Mesenchymal stem cell (in vitro differentiated cells and primary cell): ENCODE results near the gene GATAD2B.
"Not testable (repeated sequence)": the region's sequence is repeated elsewhere in the genome, so short reads cannot be mapped to it uniquely, and the experiment has no call there.

Experiments
- DNase-seq: peaks from one replicate; pipeline ENCODE4 v3.0.0-alpha.2; 2013
- H2AFZ ChIP-seq: one replicate; pipeline ENCODE4 v1.6.1; 2013; ENCODE audit warnings: low read depth, mild to moderate bottlenecking, control low read depth, inconsistent platforms, low read length, moderate library complexity
- H2AK5ac ChIP-seq: 2 replicates; pipeline ENCODE4 v1.6.1; 2013; ENCODE audit warnings: low read length, moderate library complexity, mild to moderate bottlenecking, inconsistent platforms; ENCODE audit not compliant: severe bottlenecking
- H2BK120ac ChIP-seq: one replicate; pipeline ENCODE4 v1.6.1; 2013; ENCODE audit warnings: low read depth, mild to moderate bottlenecking, inconsistent platforms, low read length, moderate library complexity
- H2BK12ac ChIP-seq, 2 experiments: one replicate each; pipeline ENCODE4 v1.6.1; 2013; ENCODE audit warnings: inconsistent platforms in 2 of 2, low read length in 2 of 2, mild to moderate bottlenecking in 2 of 2, moderate library complexity in 2 of 2, control low read depth in 1 of 2
- H2BK15ac ChIP-seq: one replicate; pipeline ENCODE4 v1.6.1; 2013; ENCODE audit warnings: mild to moderate bottlenecking, low read depth, inconsistent platforms; ENCODE audit not compliant: poor library complexity, severe bottlenecking
- H2BK5ac ChIP-seq: 2 replicates; pipeline ENCODE4 v1.6.1; 2013; ENCODE audit warnings: low read depth, mild to moderate bottlenecking, low read length, control low read depth, inconsistent platforms; ENCODE audit not compliant: poor library complexity, severe bottlenecking
- H3K14ac ChIP-seq, 2 experiments: one replicate each; pipeline ENCODE4 v1.6.1; 2013; ENCODE audit warnings: inconsistent platforms in 2 of 2, low read length in 2 of 2, control low read depth in 1 of 2, mild to moderate bottlenecking in 1 of 2, moderate library complexity in 1 of 2
- H3K18ac ChIP-seq, 2 experiments: one replicate each; pipeline ENCODE4 v1.6.1; 2013; ENCODE audit warnings: inconsistent platforms in 2 of 2, low read length in 2 of 2, control low read depth in 1 of 2, low read depth in 1 of 2, mild to moderate bottlenecking in 1 of 2
- H3K23ac ChIP-seq, 2 experiments: one replicate each; pipeline ENCODE4 v1.6.1; 2013; ENCODE audit warnings: inconsistent platforms in 2 of 2, low read length in 2 of 2, mild to moderate bottlenecking in 2 of 2, moderate library complexity in 2 of 2, control low read depth in 1 of 2
- H3K27ac ChIP-seq: 2 replicates; pipeline ENCODE4 v1.5.1; 2013; ENCODE audit warnings: mild to moderate bottlenecking, moderate library complexity, low read length, control low read depth, inconsistent platforms; ENCODE audit not compliant: poor library complexity, severe bottlenecking
- H3K27me3 ChIP-seq, 2 experiments: 2 replicates each; pipeline versions ENCODE4 v1.6.1 to v1.7.0; 2013; ENCODE audit warnings: low read length in 2 of 2, mild to moderate bottlenecking in 2 of 2, moderate library complexity in 2 of 2, control low read depth in 1 of 2, inconsistent platforms in 1 of 2; ENCODE audit not compliant: control insufficient read depth in 1 of 2, insufficient read depth in 1 of 2
- H3K36me3 ChIP-seq, 2 experiments: 2 replicates each; pipeline versions ENCODE4 v1.6.1 to v1.7.0; 2013; ENCODE audit warnings: low read length in 2 of 2, control low read depth in 1 of 2, inconsistent platforms in 1 of 2, low read depth in 1 of 2, mild to moderate bottlenecking in 1 of 2; ENCODE audit not compliant: insufficient read depth in 2 of 2, control insufficient read depth in 1 of 2
- H3K4ac ChIP-seq, 2 experiments: one replicate each; pipeline ENCODE4 v1.6.1; 2013; ENCODE audit warnings: inconsistent platforms in 2 of 2, low read length in 2 of 2, mild to moderate bottlenecking in 2 of 2, moderate library complexity in 2 of 2, control low read depth in 1 of 2, low read depth in 1 of 2
- H3K4me1 ChIP-seq: 2 replicates; pipeline ENCODE4 v1.6.1; 2013; ENCODE audit warnings: low read depth, low read length, control low read depth; ENCODE audit not compliant: control insufficient read depth, insufficient read depth
- H3K4me2 ChIP-seq: 2 replicates; pipeline ENCODE4 v1.6.1; 2013; ENCODE audit warnings: low read length, mild to moderate bottlenecking, inconsistent platforms; ENCODE audit not compliant: poor library complexity, severe bottlenecking
- H3K4me3 ChIP-seq, 2 experiments: 2 replicates each; pipeline versions ENCODE4 v1.5.1 to v1.7.0; 2013; ENCODE audit warnings: low read length in 2 of 2, mild to moderate bottlenecking in 2 of 2, control low read depth in 1 of 2, low read depth in 1 of 2; ENCODE audit not compliant: insufficient read depth in 1 of 2
- H3K79me1 ChIP-seq: replicated peaks from 2 replicates; pipeline ENCODE4 v1.6.1; 2013; ENCODE audit warnings: mild to moderate bottlenecking, control low read depth, low read length, inconsistent platforms; ENCODE audit not compliant: poor library complexity, severe bottlenecking
- H3K9ac ChIP-seq: 2 replicates; pipeline ENCODE4 v1.7.0; 2013; ENCODE audit warnings: mild to moderate bottlenecking, low read length, moderate library complexity
- H3K9me3 ChIP-seq: 2 replicates; pipeline ENCODE4 v1.7.0; 2013; ENCODE audit warnings: mild to moderate bottlenecking, low read length; ENCODE audit not compliant: control insufficient read depth
- H4K8ac ChIP-seq: one replicate; pipeline ENCODE4 v1.6.1; 2013; ENCODE audit warnings: inconsistent platforms, mild to moderate bottlenecking, low read length, moderate library complexity
- H4K91ac ChIP-seq: one replicate; pipeline ENCODE4 v1.6.1; 2013; ENCODE audit warnings: mild to moderate bottlenecking, low read length, inconsistent platforms
- WGBS: methylation state at CpG from one replicate; pipeline ENCODE4 v1.1.7; 2013; ENCODE audit warnings: mixed read lengths; 5-methylcytosine and 5-hydroxymethylcytosine counted together

The GATAD2B gene

GRCh38 chr1:153919876-153920852 is 2.6 kb downstream of the GATAD2B start:
- no peaks in the 10 kb centered on the region for H3K79me1 ChIP-seq
- H3K14ac ChIP-seq: no peak overlapping the region
- H3K4ac ChIP-seq: no peak overlapping the region
- no peaks in the 10 kb centered on the region for H3K27me3 ChIP-seq
- no peak overlapping the region for H4K8ac ChIP-seq
- H3K23ac ChIP-seq: no peak overlapping the region
- no peak overlapping the region for H2BK120ac ChIP-seq
- 63% methylated on average over 4 of the region's 4 CpGs for WGBS
- no peaks in the 10 kb centered on the region for H3K9me3 ChIP-seq
- H4K91ac ChIP-seq: no peak overlapping the region
- H3K4me3 ChIP-seq: peak overlapping the region in 1 of 2 experiments; percentile 97
- H3K4me2 ChIP-seq: peak overlapping the region; percentile 10
- no peak overlapping the region for H2AFZ ChIP-seq
- H2BK15ac ChIP-seq: no peak overlapping the region
- no peak overlapping the region for H2BK5ac ChIP-seq
- peak; percentile 38 for DNase-seq
- H3K27ac ChIP-seq: no peak overlapping the region
- H2AK5ac ChIP-seq: no peak overlapping the region
- no peak overlapping the region for H3K18ac ChIP-seq
- H2BK12ac ChIP-seq: no peak overlapping the region
- H3K9ac ChIP-seq: peak overlapping the region; percentile 90
- peaks cover under 1 to 4% of the 10 kb centered on the region in 2 experiments for H3K36me3 ChIP-seq
- H3K4me1 ChIP-seq: peaks cover 7% of the 10 kb centered on the region

- no peaks in the 10 kb centered on the region for H3K27me3 ChIP-seq
- peaks cover 2% of the 10 kb centered on the region for H3K4me1 ChIP-seq
- WGBS: 99% methylated on average over 2 of the region's 4 CpGs
- H3K36me3 ChIP-seq: peaks cover 4% of the 10 kb centered on the region in 2 experiments
- no peak overlapping the region for H3K4me2 ChIP-seq
- no peak overlapping the region for H2AFZ ChIP-seq
- H2BK5ac ChIP-seq: no peak overlapping the region
- no peak overlapping the region for H3K18ac ChIP-seq
- no peak for DNase-seq
- no peak overlapping the region for H3K23ac ChIP-seq
- peaks cover 3% of the 10 kb centered on the region for H3K79me1 ChIP-seq
- no peak overlapping the region for H3K14ac ChIP-seq
- H3K4me3 ChIP-seq: no peak overlapping the region
- no peak overlapping the region for H4K91ac ChIP-seq
- no peak overlapping the region for H2AK5ac ChIP-seq
- no peak overlapping the region for H2BK120ac ChIP-seq
- H4K8ac ChIP-seq: no peak overlapping the region
- no peak overlapping the region for H2BK12ac ChIP-seq
- no peaks in the 10 kb centered on the region for H3K9me3 ChIP-seq
- no peak overlapping the region for H3K4ac ChIP-seq
- H3K27ac ChIP-seq: no peak overlapping the region
- H2BK15ac ChIP-seq: no peak overlapping the region
- H3K9ac ChIP-seq: no peak overlapping the region
Observed at GRCh38 chr1:153916297-153916696, 6.5 kb downstream of the GATAD2B start.

- no peak overlapping the region for H2BK5ac ChIP-seq
- no peak overlapping the region for H2BK120ac ChIP-seq
- peaks cover 4% of the 10 kb centered on the region for H3K79me1 ChIP-seq
- no peak overlapping the region for H3K27ac ChIP-seq
- no peak overlapping the region for H3K4ac ChIP-seq
- no peak overlapping the region for H2BK15ac ChIP-seq
- H4K91ac ChIP-seq: no peak overlapping the region
- no peak overlapping the region for H3K9ac ChIP-seq
- no peaks in the 10 kb centered on the region for H3K27me3 ChIP-seq
- no peak overlapping the region for H3K14ac ChIP-seq
- no peak overlapping the region for H2BK12ac ChIP-seq
- H3K23ac ChIP-seq: no peak overlapping the region
- H3K4me3 ChIP-seq: no peak overlapping the region
- no peak overlapping the region for H3K18ac ChIP-seq
- H4K8ac ChIP-seq: no peak overlapping the region
- H3K9me3 ChIP-seq: no peaks in the 10 kb centered on the region
- H2AK5ac ChIP-seq: no peak overlapping the region
- peaks cover 4 to 5% of the 10 kb centered on the region in 2 experiments for H3K36me3 ChIP-seq
- WGBS: 89% methylated on average over 2 of the region's 2 CpGs
- H2AFZ ChIP-seq: no peak overlapping the region
- H3K4me2 ChIP-seq: no peak overlapping the region
- H3K4me1 ChIP-seq: no peaks in the 10 kb centered on the region
- DNase-seq: no peak
Observed at GRCh38 chr1:153912349-153912748, 10.4 kb downstream of the GATAD2B start.

GRCh38 chr1:153910560-153910959 is 12.2 kb downstream of the GATAD2B start:
- WGBS: 100% methylated on average over 2 of the region's 6 CpGs

More at GRCh38 chr1:153910560-153910959, 12.2 kb downstream of the GATAD2B start:
- H3K4me1 ChIP-seq, H3K79me1 ChIP-seq, H3K9me3 ChIP-seq, H2AFZ ChIP-seq, H3K27ac ChIP-seq, H3K4me2 ChIP-seq, H3K27me3 ChIP-seq, DNase-seq, H2BK12ac ChIP-seq, H4K8ac ChIP-seq, H3K9ac ChIP-seq, H2BK120ac ChIP-seq, H3K18ac ChIP-seq, H2BK15ac ChIP-seq, H3K4me3 ChIP-seq, H2BK5ac ChIP-seq, H3K4ac ChIP-seq, H3K14ac ChIP-seq, H4K91ac ChIP-seq, H2AK5ac ChIP-seq, H3K23ac ChIP-seq: not testable (repeated sequence)
- H3K36me3 ChIP-seq: peaks cover 4 to 12% of the 10 kb centered on the region in 2 experiments
